ENCODE results near the gene PLXNA4.
"Not testable (repeated sequence)": the region's sequence is repeated elsewhere in the genome, so short reads cannot be mapped to it uniquely, and the experiment has no call there.

The PLXNA4 gene

DNA sequence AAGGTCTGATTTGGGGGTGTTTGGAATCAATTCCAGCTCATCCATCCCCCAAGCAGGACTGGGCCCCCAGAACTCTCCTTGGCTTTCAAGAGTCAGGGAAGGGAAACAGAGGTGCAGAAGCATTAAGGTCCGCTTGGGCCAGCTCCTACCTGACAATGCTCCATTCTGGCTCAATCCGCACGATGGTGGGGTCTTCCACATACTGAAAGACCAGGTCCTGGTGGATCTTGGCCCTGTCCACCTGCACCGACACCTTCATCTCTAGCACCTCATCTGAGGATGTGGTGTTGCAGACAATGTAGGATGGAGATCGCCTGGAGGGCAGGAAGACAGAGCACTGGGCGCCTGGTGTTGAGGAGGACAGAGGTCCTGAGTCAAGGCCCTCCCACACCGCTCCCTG, 391.1 kb downstream of the PLXNA4 start:
- no peak for DNase-seq (ENCODE audit: low read depth in 2 of 2, low spot score in 1 of 2)

DNA sequence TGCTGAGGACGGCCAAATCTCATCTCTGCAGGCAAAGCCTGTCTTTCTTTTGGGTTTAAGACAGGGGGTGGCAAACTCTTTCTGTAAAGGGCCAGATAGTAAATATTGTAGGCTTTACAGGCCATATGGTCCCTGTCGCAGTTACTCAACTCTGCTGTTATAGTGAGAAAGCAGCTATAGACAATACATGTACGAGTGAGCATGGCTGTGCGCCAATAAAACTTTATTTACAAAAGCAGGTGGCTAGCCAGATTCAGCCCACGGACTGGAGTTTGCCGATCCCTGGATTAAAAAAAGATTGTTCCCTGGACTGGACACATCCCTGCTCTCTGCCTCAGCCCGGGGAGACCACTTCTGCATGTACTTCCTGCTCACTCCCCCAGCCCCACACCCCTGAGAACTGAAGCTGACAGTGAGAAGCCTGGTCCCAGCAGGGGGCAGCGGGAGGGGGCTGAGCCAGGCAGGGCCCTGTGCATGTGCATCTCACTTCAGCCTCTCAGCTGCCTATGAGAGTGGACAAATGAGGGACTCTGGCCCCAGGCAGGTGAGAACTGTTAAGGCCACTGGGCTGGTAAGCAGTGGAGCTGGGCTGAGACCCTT, 392.4 kb downstream of the PLXNA4 start:
- DNase-seq (ENCODE audit: low read depth in 2 of 2, low spot score in 1 of 2) = no peak

DNA sequence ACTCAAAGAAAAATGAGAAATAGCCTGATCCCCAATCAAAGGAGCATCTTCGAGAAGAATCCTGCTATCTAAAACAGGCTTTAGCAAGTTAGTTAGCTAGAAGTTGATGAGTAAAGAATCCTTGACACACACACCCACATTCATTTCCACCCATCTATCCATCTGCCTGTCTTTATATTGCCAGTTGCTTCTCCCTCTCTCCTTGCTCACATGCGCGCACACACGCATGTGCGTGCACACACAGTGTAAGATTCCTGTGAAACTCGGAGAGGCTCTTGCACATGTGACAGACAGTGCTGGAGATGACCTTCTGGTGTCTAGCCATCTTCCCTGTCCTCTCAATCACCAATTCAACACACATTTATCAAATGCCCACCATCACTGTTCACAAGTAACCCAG, 393.3 kb downstream of the PLXNA4 start:
- no peak for DNase-seq (ENCODE audit: low read depth in 2 of 2, low spot score in 1 of 2)

DNA sequence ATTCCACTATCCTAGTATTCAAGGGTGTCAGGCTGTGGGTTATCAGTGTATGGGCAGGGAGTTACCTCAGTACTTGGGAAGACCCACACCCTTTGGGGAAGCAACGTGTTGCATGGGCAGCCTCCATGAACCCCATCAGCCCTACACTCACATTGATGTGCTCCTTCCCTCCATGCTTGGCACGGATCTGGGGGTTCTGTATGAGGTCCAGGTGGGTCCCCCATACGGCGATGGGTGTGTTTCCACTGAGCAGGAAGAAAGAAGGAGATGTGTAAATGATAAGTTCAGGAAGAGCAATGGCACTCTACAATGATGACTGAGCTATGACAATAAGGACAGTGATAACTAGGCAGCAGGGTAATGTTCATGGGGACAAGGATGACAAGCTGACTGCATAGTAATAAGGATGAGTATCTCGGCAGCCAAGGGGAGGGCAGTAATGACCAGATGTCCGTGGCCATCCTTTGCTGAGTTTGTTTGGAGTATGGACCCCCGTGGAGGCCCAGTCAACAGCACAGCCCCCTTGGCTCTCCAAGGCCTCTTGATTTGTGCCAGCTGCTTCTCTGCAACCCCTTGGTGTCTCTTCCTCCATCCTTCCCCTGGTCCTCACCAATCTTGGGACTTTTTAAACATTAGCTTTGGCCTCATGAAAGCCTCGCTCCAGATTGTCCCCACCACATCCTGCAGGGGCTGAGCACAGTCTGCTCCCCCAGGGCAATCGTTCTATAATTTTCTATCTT, 394.2 kb downstream of the PLXNA4 start:
- no peak for DNase-seq (ENCODE audit: low read depth in 2 of 2, low spot score in 1 of 2)

DNA sequence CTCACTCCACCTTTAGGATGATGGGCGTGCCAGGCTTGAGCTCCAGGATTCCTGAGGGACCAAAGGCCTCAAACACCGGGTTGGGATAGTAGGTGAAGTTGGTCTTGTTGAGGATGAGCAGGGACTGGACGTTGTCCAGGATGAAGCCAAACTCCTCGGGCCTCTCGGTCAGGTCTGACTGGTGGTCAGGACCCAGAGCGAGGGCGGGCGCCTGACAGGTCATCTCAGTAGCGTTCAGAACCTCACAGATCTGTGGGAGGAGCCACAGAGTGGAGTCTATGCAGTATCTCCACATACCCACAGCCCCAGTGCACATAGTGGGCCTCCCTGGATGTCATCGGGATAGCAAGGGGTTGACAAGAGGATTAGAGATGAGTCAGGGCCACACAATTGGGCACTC, 394.9 kb downstream of the PLXNA4 start:
- DNase-seq (ENCODE audit: low read depth in 2 of 2, low spot score in 1 of 2) = no peak

DNA sequence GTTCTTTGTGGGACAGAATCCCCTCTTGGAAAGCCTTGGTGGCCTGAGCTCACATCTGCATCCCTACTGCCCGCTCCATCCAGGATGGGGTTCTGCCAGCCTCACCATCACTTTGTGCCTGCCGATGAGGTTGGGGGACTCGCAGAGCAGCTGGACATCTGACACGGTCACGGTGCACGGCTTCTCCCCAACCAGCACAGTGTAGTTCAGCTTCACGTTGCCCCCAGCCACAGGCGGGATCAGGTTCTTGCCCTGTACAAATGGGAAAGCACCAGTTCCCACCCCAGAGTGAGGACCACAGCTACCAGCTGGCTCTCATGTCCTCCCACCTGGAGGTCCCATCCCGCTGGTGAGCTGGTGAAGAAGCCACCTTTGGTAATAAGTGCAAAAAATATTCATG, 395.8 kb downstream of the PLXNA4 start:
- no peak for DNase-seq (ENCODE audit: low read depth in 2 of 2, low spot score in 1 of 2)

DNA sequence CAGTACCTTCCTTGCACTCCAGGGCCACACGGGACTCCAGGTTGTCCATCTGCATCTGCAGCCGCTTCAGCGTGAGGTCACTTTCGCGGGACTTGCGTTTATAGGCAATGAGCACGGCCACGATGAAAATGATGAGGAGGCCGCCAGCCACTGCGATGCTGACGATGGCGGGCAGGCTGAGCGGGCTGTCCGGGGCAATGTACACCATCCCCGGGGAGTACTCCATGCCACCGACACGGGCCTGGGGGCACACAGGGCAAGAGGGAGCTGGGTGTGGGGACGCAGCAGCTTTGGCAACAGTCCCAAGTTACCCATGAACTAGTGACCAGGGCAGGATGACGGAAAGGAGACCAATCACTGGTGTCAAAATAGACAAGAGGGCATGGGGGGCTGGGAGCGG, 396.6 kb downstream of the PLXNA4 start:
- no peak for DNase-seq (ENCODE audit: low read depth in 2 of 2, low spot score in 1 of 2)

DNA sequence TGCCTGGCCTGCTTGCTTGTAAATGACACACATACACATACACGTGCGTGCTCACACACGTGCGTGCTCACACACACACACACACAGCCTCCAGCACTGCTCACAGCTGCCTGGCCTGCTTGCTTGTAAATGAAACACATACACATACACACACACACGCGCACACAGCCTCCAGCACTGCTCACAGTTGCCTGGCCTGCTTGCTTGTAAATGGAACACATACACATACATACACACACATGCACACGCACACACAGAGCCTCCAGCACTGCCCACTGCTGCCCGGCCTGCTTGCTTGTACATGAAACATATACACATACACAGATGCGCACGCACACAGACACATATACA, 397.2 kb downstream of the PLXNA4 start:
- no peak for DNase-seq (ENCODE audit: low read depth in 2 of 2, low spot score in 1 of 2)

DNA sequence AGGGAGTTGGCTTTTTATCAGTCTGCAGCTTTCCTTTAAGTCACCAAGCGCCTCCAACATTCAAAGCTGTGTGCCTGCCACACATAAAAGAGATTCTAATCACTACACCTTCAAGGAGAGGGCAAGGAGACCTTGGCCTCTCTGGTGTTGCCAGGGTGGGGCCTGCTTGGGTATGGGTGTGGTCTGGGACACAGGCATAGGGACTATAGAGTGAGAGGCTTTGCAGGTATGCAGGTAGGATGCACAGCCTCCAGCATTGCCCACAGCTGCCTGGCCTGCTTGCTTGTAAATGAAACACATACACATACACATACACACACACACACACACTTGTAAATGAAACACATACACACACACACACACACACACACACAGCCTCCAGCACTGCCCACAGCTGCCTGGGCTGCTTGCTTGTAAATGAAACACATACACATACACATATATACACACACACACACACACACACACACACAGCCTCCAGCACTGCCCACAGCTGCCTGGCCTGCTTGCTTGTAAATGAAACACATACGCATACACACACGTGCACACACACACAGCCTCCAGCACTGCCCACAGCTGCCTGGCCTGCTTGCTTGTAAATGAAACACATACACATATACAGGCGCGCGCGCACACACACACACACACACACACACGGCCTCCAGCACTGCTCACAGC, 397.7 kb downstream of the PLXNA4 start:
- not testable (repeated sequence) for DNase-seq (ENCODE audit: low read depth in 2 of 2, low spot score in 1 of 2)

DNA sequence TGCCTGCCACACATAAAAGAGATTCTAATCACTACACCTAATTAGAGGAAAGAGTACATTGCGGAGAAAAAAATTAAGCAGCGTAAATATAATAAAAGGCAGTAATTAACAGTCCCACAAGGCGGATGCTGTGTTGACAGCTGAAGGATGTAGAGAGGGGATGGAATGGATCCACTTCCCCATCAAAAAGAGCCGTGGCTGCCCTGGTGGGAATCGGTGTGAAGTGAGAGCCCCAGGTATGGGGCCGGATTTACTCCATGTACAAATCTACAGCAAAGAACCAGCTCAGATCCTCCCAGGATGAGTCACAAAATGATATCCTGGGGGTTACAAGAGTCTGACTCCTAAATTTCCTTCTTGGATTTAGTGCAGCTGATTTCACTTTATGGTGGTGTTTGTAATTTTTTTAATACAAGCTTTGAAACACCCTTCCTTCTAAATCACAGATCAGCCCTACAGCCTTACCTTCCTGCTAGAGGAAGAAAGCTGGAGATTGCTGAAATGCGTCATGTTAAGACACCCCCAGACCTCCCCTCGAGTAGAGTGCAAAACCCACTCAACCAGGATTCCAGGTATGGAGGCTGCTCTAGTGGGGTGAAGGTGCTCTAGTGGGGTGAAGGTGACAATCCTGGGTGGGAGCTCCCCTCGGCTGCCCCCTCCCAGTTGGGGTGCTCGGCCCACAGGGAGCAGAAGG, 398.4 kb downstream of the PLXNA4 start:
- no peak for DNase-seq (ENCODE audit: low read depth in 2 of 2, low spot score in 1 of 2)

DNA sequence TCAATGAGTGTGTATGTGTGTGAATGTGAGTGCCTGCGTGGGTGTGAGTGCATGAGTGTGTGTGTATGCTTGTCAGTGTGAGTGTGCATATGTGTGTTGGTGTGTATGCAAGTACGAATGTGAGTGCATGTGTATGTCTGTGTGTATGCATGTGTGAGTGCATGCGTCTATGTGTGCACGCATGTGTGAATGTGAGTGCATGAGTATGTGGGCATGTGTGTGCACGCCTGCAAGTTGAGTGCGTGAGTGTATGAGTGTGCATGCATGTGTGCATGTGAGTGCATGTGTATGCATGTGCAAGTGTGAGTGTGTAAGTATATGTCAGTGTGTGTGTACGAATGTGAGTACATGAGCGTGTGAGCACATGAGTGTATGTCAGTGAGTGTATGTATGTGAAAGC, 399.6 kb downstream of the PLXNA4 start:
- no peak for DNase-seq (ENCODE audit: low read depth in 2 of 2, low spot score in 1 of 2)

DNA sequence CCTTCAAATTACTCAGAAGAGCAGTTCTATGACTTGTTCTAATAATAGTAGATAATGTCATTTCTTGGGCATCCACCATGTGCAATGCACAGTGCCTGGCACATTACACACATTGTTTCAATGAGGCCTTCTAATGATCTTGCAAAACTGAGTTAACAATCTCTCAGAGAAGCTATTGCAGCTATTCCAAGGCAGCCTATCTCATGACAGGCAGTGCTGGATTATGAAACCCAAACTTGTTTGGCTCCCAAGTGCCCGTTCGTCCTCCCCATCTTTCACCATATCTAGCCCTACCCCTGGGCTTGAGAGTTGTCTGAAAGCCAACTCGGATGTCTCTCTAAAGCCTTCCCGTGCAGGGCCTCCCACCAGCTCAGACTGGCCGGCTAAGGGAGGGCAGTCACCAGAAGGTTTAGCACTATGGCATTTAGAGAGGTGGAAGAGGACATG, 405.1 kb downstream of the PLXNA4 start:
- DNase-seq (ENCODE audit: low read depth in 2 of 2, low spot score in 1 of 2) = no peak

DNA sequence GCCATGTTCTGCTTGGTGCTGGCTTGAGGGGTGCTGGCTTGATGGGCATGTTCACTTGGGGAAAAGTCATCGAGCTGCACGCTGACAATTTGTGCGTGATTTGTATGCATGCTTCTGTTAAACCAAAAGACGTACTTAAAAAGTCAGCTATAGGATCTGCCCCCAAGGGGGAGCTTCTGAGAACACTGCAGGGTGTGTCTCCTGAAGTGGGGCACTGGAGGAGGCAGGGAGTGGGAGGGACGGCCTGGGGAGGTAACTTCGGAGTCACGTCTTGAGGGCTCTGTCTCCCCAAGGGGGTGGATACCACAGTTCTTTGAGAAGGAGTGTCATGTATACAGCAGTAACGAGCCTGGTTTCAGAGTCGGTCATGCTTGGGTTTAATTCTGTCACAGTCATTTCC, 406.5 kb downstream of the PLXNA4 start:
- DNase-seq (ENCODE audit: low read depth in 2 of 2, low spot score in 1 of 2) = no peak

DNA sequence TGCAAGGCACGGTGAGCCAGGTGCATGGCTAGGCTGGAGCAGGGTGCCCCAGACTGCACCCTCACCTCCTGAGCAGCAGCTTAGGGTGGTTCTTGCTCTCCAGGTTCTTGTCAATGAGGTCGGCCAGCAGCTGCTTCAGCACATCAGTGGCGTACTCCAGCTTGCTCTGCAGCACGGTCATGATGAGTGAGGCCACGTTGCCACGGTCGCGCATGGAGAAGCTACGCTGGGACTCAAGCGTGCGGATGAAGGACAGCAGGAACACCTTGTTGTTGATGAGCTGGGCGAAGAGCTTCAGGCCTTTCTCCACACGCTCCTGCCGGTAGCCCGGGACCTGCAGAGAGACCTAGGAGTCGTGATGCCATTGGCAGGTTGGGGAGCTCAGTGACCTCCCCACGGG, 408.0 kb downstream of the PLXNA4 start:
- DNase-seq (ENCODE audit: low read depth in 2 of 2, low spot score in 1 of 2) = no peak

DNA sequence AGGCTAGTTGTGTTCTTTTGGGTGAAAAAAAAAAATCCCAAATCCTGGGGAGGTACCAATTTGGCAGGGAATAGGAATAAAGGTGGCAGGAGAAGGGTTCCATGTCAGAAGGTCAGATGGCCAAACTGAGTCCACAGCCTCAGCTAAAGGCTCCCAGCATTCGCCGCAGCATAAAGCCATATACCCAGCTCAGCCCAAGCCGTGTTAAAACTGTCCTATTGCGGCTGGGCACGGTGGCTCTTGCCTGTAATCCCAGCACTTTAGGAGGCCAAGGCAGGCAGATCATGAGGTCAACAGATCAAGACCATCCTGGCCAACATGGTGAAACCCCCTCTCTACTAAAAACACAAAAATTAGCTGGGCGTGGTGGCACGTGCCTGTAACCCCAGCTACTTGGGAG, 410.6 kb downstream of the PLXNA4 start:
- DNase-seq (ENCODE audit: low read depth in 2 of 2, low spot score in 1 of 2) = not testable (repeated sequence)

DNA sequence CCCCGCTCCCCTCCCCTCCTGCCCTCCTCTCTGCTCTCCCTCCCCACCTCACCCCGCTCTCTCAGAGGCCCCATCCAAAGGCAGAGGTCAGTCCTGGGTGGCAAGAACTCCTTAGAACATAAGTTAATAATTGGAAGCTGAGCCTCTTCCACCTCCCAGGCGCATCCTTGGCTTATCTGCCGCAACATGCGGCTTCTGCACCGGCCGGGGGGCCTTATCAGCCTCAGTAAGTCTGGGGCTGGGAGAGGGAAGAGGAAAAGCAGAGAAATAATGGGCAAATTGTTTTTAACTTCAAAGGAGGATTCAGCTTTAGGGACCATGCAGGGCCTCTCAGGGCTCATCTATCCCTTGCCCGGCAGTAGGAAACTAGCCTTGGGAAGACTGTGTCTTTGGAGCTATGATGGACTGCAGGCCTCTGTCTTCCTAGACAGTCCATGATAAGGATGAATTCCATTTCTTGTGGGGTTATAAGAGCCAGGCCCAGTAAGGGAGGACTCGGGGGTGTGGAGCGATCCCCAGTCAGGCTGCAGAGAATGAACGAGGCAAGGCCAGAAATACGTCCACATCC, 411.6 kb downstream of the PLXNA4 start:
- no peak for DNase-seq (ENCODE audit: low read depth in 2 of 2, low spot score in 1 of 2)

DNA sequence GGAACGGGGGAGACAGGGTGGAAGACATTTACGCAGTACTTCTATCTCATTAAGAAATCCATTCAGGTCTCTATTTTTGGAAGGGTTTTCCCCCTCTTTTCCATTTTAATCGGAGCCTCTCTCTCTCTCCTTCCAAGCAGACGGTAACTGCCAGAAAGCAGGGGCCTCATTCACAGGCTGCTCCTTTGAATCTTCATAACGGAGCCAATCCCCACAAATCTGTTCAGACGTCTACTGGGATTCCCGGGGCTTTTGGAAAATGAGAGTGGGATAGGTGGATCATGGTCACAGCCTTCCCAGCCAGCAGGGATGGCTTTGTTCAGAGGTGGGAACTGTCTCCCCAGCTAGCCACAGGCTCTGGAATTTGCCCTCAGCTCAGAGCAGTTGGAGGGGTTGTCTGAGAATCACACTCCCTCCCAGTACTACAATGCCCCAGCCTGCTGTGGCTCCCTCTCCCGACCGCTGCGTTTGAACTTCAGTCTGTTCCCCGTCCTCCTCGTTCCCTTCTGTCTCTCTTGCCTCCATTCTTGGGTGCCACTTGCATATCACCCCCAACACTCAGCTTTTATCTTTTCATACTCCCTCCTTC, 413.6 kb downstream of the PLXNA4 start:
- DNase-seq (ENCODE audit: low read depth in 2 of 2, low spot score in 1 of 2) = no peak

DNA sequence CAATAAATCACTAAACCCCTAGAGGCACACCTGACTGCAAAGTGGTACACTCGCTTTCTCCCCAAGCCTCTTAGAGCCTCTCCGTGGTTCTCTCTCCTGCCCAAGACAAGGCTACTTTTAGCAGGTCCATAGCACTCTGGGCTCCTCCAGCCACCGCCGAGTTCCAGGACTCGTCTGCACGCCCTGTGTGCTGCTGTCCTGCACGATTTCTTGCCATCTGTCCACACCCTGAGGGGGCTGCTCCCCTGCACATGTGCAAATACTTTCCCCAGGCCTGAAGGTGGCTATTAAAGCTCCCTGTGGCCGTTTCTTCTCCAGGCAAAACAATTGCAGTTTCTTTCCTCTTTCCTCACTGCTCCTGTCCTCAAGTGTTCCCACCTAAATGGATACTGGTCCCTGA, 414.3 kb downstream of the PLXNA4 start:
- DNase-seq (ENCODE audit: low read depth in 2 of 2, low spot score in 1 of 2) = no peak

DNA sequence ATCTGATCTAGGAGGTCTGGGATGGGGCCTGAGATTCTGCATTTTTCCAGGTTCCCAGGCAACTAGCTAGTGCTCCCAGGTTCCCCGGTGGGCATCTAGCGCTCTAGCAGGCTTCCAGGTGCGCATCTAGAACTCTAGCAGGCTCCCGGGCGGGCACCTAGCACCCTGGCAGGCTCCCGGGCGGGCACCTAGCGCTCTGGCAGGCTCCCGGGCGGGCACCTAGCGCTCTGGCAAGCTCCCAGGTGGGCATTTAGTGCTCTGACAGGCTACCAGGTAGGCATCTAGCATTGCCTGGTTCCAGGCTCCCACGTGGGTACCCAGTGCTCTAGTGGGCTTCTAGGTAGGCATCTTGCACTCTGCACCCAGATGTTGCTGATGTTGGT, 414.7 kb downstream of the PLXNA4 start:
- no peak for DNase-seq (ENCODE audit: low read depth in 2 of 2, low spot score in 1 of 2)

DNA sequence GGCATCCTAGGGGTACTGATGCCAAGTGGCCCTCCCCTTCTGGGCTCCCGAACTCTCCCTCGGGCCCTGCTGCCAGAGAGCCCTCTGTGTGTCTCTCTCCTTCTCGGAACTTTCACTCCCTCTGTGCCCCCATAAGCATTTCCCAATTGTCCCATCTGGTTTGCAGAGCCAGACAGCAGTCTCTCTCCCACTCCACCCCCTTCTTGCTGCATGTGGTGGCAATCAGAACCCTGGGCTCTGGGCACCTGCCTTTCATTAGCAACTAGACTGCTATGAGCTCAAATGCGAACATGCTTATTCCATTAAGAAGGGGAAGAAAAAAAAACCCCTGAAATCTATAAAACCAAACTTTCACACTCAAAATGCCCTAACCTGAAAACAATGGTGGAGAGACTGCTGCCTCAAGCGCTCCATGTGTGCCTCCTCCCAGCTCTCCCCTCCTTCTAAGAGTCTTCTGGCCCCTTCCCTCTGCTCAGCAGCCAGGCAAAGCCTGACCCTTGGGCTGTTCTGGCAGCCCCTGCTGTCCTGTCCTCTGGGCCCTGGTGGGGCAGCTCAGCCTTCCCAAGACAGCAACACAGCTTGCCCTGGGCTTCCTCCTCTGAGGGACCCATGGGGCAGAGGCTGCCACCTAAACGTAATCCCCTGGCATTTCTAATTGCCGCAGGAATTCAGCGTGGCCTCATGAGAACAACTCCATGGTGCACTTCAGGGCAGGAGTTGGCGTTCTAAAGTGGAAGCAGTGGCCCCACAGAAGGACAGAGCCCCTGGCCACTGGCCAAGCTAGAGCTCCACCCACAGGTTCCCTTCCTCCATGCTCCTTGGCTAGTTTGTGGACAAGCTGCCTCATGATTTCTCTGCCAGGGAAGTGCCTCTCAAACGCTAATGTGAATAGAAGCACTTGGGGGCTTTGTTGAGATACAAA, 415.4 kb downstream of the PLXNA4 start:
- DNase-seq (ENCODE audit: low read depth in 2 of 2, low spot score in 1 of 2) = no peak

Data from stimulated activated CD8-positive, alpha-beta memory T cell treated with anti-CD3 and anti-CD28 coated beads, Interleukin-4, amount 100 ng/mL, for 1 hour (primary cell).